ENCODE measurements around the gene NXNL1. TPM values are rescaled to one million over a fixed set of nuclear protein-coding genes. Genes with fewer than 3 reads are reported as not detected.
A peak's percentile ranks its signal among the peaks of the same experiment; 100 is the strongest.

NXNL1 gene
- total RNA-seq, 1 donor: not detected

- no peak overlapping the region for H3K4me3 ChIP-seq (ENCODE audit: low read depth, low read length)
- TF ChIP-seq CTCF (IDR thresholded peaks at IDR 0.05; ENCODE audit: insufficient read depth, low read length): no peak
- peak; percentile 53 for DNase-seq (ENCODE audit: low read depth)
These were observed 50.7 kb downstream of the NXNL1 start for GRCh38 chr19:17409990-17410389.

- no peak for DNase-seq (ENCODE audit: low read depth)
- TF ChIP-seq CTCF (IDR thresholded peaks at IDR 0.05; ENCODE audit: insufficient read depth, low read length): no peak
- no peak overlapping the region for H3K4me3 ChIP-seq (ENCODE audit: low read depth, low read length)
These were observed 53.9 kb downstream of the NXNL1 start for GRCh38 chr19:17406887-17407196.

GRCh38 chr19:17406046-17406886 lies 54.5 kb downstream of the NXNL1 start:
- DNase-seq (ENCODE audit: low read depth): no peak
- H3K4me3 ChIP-seq (ENCODE audit: low read depth, low read length): no peak overlapping the region
- no peak for TF ChIP-seq CTCF (IDR thresholded peaks at IDR 0.05; ENCODE audit: insufficient read depth, low read length)

Other genes starting within 250 kb of the NXNL1 start
- gene USE1, start 245.6 kb downstream of the NXNL1 start, total RNA-seq (ENCODE audit: low replicate concordance): 23.8 and 27.8 TPM in 2 replicates
- 3.9 and 19.7 TPM in 2 replicates for gene OCEL1, start 234.7 kb downstream of the NXNL1 start, total RNA-seq (ENCODE audit: low replicate concordance)
- gene NR2F6, start 215.0 kb downstream of the NXNL1 start, total RNA-seq (ENCODE audit: low replicate concordance): 23.7 and 27.9 TPM in 2 replicates
- not detected in 2 replicates for gene USHBP1, start 196.2 kb downstream of the NXNL1 start, total RNA-seq (ENCODE audit: low replicate concordance)
- gene BABAM1, start 193.5 kb downstream of the NXNL1 start, total RNA-seq (ENCODE audit: low replicate concordance): 59.3 and 72.1 TPM in 2 replicates
- 0.09 and 0.41 TPM in 2 replicates for gene ANKLE1, start 179.0 kb downstream of the NXNL1 start, total RNA-seq (ENCODE audit: low replicate concordance)
- gene ABHD8, start 157.5 kb downstream of the NXNL1 start, total RNA-seq (ENCODE audit: low replicate concordance): 12.5 and 13.3 TPM in 2 replicates
- 22.7 and 34.3 TPM in 2 replicates for gene MRPL34, start 155.1 kb downstream of the NXNL1 start, total RNA-seq (ENCODE audit: low replicate concordance)
- 2.9 and 20.2 TPM in 2 replicates for gene DDA1, start 151.4 kb downstream of the NXNL1 start, total RNA-seq (ENCODE audit: low replicate concordance)
- 3.1 and 6.1 TPM in 2 replicates for gene ANO8, start 126.1 kb downstream of the NXNL1 start, total RNA-seq (ENCODE audit: low replicate concordance)
- 12.1 and 21.1 TPM in 2 replicates for gene GTPBP3, start 123.4 kb downstream of the NXNL1 start, total RNA-seq (ENCODE audit: low replicate concordance)
- gene PLVAP, start 83.6 kb downstream of the NXNL1 start, total RNA-seq (ENCODE audit: low replicate concordance): 0.09 TPM in 1 of 2 replicates, not detected in the other
- gene CCDC194, start 66.7 kb downstream of the NXNL1 start, total RNA-seq (ENCODE audit: low replicate concordance): not detected in 2 replicates
- 9.8 and 48.1 TPM in 2 replicates for gene BST2, start 55.3 kb downstream of the NXNL1 start, total RNA-seq (ENCODE audit: low replicate concordance)
- 44.7 and 47.5 TPM in 2 replicates for gene MVB12A, start 40.9 kb downstream of the NXNL1 start, total RNA-seq (ENCODE audit: low replicate concordance)
- not detected in 2 replicates for gene TMEM221, start 12.3 kb downstream of the NXNL1 start, total RNA-seq (ENCODE audit: low replicate concordance)
- gene SLC27A1, start 9.6 kb upstream of the NXNL1 start, total RNA-seq (ENCODE audit: low replicate concordance): 11.4 and 42.0 TPM in 2 replicates
- gene PGLS, start 50.7 kb upstream of the NXNL1 start, total RNA-seq (ENCODE audit: low replicate concordance): 91.6 and 148 TPM in 2 replicates
- 62.5 and 93.1 TPM in 2 replicates for gene COLGALT1, start 94.7 kb upstream of the NXNL1 start, total RNA-seq (ENCODE audit: low replicate concordance)
- gene UNC13A, start 227.4 kb upstream of the NXNL1 start, total RNA-seq (ENCODE audit: low replicate concordance): 0.27 and 0.49 TPM in 2 replicates